Keratinocyte (primary cell): ENCODE measurements around the gene DRG2. TPM values are rescaled to one million over a fixed set of nuclear protein-coding genes. Genes with fewer than 3 reads are reported as not detected.

Source experiments
- DNase-seq: peaks from one replicate; pipeline ENCODE4 v3.0.0-alpha.2; 2011; ENCODE audit warnings: low read depth, missing footprints, low spot score
- FAIRE-seq: peaks from 2 replicates; lab custom pipeline; 2011; peaks lifted over from hg19 to GRCh38; lab: Jason Lieb, UNC
- H2AFZ ChIP-seq: 2 replicates; pipeline ENCODE4 v1.6.0; 2012; ENCODE audit warnings: low read length, control low read depth, inconsistent platforms; ENCODE audit not compliant: control insufficient read depth
- H3K27ac ChIP-seq: 2 replicates; pipeline ENCODE4 v1.5.1; 2011; ENCODE audit warnings: low read length; ENCODE audit not compliant: control insufficient read depth, insufficient read depth
- H3K27me3 ChIP-seq: 3 replicates; pipeline ENCODE4 v1.6.0; 2011; ENCODE audit warnings: low read length; ENCODE audit not compliant: control insufficient read depth, insufficient read depth; ENCODE audit errors: extremely low read depth
- H3K36me3 ChIP-seq, 2 experiments: 2 replicates in 1 of 2; 3 replicates in 1 of 2; pipeline ENCODE4 v1.5.1; 2011; ENCODE audit warnings: low read length in 2 of 2, mild to moderate bottlenecking in 1 of 2; ENCODE audit not compliant: control insufficient read depth in 2 of 2, insufficient read depth in 2 of 2; ENCODE audit errors: extremely low read depth in 1 of 2
- H3K4me1 ChIP-seq: 3 replicates; pipeline ENCODE4 v1.5.1; 2011; ENCODE audit warnings: low read length; ENCODE audit not compliant: control insufficient read depth, insufficient read depth; ENCODE audit errors: extremely low read depth
- H3K4me2 ChIP-seq: 3 replicates; pipeline ENCODE4 v1.6.0; 2011; ENCODE audit warnings: low read depth, low read length; ENCODE audit not compliant: control insufficient read depth, insufficient read depth; ENCODE audit errors: extremely low read depth
- H3K4me3 ChIP-seq, 3 experiments: fragments of 200-600 bp in 1 of 3; sonication (generic) in 1 of 3; 2 replicates in 2 of 3; 3 replicates in 1 of 3; pipeline ENCODE4 v1.5.1; 2011 to 2016; ENCODE audit warnings: low read length in 3 of 3, mild to moderate bottlenecking in 3 of 3, control low read depth in 2 of 3, inconsistent platforms in 1 of 3, low read depth in 1 of 3, mixed read lengths in 1 of 3, mixed run types in 1 of 3, moderate library complexity in 1 of 3; ENCODE audit not compliant: control insufficient read depth in 2 of 3, insufficient read depth in 2 of 3; ENCODE audit errors: extremely low read depth in 1 of 3
- H3K79me2 ChIP-seq: 2 replicates; pipeline ENCODE4 v1.6.0; 2012; ENCODE audit warnings: low read length; ENCODE audit not compliant: control insufficient read depth, insufficient read depth
- H3K9ac ChIP-seq: 3 replicates; pipeline ENCODE4 v1.6.0; 2011; ENCODE audit warnings: low read length; ENCODE audit not compliant: control insufficient read depth, insufficient read depth; ENCODE audit errors: extremely low read depth
- H3K9me1 ChIP-seq: 3 replicates; pipeline ENCODE4 v1.6.0; 2011; ENCODE audit warnings: low read length; ENCODE audit not compliant: control insufficient read depth, insufficient read depth; ENCODE audit errors: extremely low read depth
- H3K9me3 ChIP-seq: 2 replicates; pipeline ENCODE4 v1.5.1; 2012; ENCODE audit warnings: low read depth, low read length; ENCODE audit not compliant: control insufficient read depth
- H4K20me1 ChIP-seq: 3 replicates; pipeline ENCODE4 v1.6.0; 2011; ENCODE audit warnings: low read length; ENCODE audit not compliant: control insufficient read depth, insufficient read depth; ENCODE audit errors: extremely low read depth
- EZH2 ChIP-seq: IDR thresholded peaks from one replicate; pipeline ENCODE4 v1.6.1; 2012; ENCODE audit warnings: inconsistent platforms, mild to moderate bottlenecking, low read length, moderate library complexity
- dilution Hi-C: fragments of 300-500 bp; cut with MboI; formaldehyde crosslinking; loops from one replicate; pipeline ENCODE4 v1.7.0; 2020; ENCODE audit warnings: low sequenced_read_pairs; ENCODE audit not compliant: extremely low pct_ligation_motif_present
- polyA plus RNA-seq, 5 experiments: library from polyadenylated mRNA; depleted of rRNA in 3 of 5; stranded (reverse) in 3 of 5; stranded (forward) in 1 of 5; unstranded in 1 of 5; fragments of >200 nt; gene quantifications; 1 replicate in 1 of 5; 2 replicates in 3 of 5; 3 replicates in 1 of 5; pipeline versions ENCODE4 v1.2.1 to v1.2.3, GENCODE V29; 2011 to 2012; ENCODE audit warnings: missing spikeins in 2 of 5, low read depth in 1 of 5, low replicate concordance in 1 of 5
- TF ChIP-seq, protein P1 (sequence below), 3 experiments: IDR thresholded peaks in 1 of 3; conservative IDR thresholded peaks in 1 of 3; optimal IDR thresholded peaks in 1 of 3; 2 replicates in 2 of 3; 3 replicates in 1 of 3; pipeline versions ENCODE3 to v1.5.1; 2011; ENCODE audit warnings: low read length in 3 of 3, mild to moderate bottlenecking in 3 of 3, moderate library complexity in 2 of 3, control low read depth in 1 of 3, inconsistent platforms in 1 of 3; ENCODE audit not compliant: insufficient read depth in 2 of 3; ENCODE audit errors: extremely low read depth in 1 of 3

The DRG2 gene
- polyA plus RNA-seq, 1 donor (not counting 4 experiments of a cell fraction or from before 2014, with no cell fraction given) = 36.4 TPM

DNA sequence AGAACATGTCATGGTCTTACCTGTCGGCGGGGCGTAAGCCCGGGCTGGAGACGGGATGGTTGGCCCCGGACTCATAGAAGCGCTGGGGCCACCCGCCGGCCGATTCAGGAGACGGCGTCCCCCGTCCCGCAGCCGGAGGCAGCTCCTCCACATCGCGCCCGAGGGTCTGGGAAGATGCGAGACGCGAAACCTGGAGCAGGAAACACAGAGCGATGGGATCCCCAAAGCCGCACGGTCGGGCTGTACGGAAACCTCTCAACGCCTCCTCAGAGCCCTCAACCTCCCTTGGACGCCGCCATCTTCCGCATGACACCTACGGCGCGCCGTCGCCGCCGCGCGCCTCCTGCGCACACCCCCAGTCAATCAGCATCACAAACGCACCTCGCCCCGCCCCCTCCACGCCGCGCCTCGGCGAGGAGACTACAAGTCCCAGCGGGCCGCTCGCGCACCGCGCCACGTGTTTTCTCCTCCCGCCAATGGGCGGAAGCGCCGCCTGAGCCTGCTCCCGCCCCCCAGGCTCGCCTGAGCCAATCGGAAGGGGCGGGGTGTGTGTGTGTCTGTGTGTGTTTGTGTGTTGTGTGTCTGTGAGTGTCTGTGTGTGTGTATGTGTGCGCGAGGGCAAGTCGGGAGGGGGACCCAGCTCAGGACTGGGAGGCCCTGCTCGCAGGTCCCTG, 48.8 kb upstream of the DRG2 start, which contains the start of the genes ATPAF2 and GID4:
Gene ATPAF2, minus strand, starts transcription at position 308 of the 674 bp plus-strand sequence. Its CDS starts 155 bp downstream, at position 153.
Gene GID4, plus strand, starts transcription at position 548 of the 674 bp plus-strand sequence. Its CDS starts 57 bp downstream, at position 605.
- Histone ChIP-seq H3K4me2 (peak within 1 kb of the TSS; percentile 80), H3K27ac (peak within 1 kb of the TSS; percentile 83), H3K9me3 (no peaks in the 10 kb centered on the region), H4K20me1 (no peaks in the 10 kb centered on the region), H3K79me2 (peaks cover 77% of the 10 kb centered on the region), H3K36me3 (peaks cover 2 to 4% of the 10 kb centered on the region in 2 experiments), H3K4me3 (peak within 1 kb of the TSS; percentile 49 to 89 (median 86)), H3K9me1 (no peaks in the 10 kb centered on the region), H2AFZ (peak within 1 kb of the TSS; percentile 95), H3K27me3 (no peaks in the 10 kb centered on the region), H3K9ac (peak within 1 kb of the TSS; percentile 87), H3K4me1 (peaks cover 37% of the 10 kb centered on the region)
- dilution Hi-C loops = no loop called here
- DNase-seq (peak; percentile 96), FAIRE-seq (peak; percentile 36)
- TF ChIP-seq, protein P1, sequence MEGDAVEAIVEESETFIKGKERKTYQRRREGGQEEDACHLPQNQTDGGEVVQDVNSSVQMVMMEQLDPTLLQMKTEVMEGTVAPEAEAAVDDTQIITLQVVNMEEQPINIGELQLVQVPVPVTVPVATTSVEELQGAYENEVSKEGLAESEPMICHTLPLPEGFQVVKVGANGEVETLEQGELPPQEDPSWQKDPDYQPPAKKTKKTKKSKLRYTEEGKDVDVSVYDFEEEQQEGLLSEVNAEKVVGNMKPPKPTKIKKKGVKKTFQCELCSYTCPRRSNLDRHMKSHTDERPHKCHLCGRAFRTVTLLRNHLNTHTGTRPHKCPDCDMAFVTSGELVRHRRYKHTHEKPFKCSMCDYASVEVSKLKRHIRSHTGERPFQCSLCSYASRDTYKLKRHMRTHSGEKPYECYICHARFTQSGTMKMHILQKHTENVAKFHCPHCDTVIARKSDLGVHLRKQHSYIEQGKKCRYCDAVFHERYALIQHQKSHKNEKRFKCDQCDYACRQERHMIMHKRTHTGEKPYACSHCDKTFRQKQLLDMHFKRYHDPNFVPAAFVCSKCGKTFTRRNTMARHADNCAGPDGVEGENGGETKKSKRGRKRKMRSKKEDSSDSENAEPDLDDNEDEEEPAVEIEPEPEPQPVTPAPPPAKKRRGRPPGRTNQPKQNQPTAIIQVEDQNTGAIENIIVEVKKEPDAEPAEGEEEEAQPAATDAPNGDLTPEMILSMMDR (optimal IDR thresholded peaks at IDR 0.05 in 1 of 3, IDR thresholded peaks at IDR 0.05 in 1 of 3, conservative IDR thresholded peaks at IDR 0.05 in 1 of 3; ENCODE audit: extremely low read depth in 1 of 3, insufficient read depth in 2 of 3, low read length in 3 of 3) = peak in 1 of 3 experiments; percentile 10
- TF ChIP-seq EZH2 = no peak

DNA sequence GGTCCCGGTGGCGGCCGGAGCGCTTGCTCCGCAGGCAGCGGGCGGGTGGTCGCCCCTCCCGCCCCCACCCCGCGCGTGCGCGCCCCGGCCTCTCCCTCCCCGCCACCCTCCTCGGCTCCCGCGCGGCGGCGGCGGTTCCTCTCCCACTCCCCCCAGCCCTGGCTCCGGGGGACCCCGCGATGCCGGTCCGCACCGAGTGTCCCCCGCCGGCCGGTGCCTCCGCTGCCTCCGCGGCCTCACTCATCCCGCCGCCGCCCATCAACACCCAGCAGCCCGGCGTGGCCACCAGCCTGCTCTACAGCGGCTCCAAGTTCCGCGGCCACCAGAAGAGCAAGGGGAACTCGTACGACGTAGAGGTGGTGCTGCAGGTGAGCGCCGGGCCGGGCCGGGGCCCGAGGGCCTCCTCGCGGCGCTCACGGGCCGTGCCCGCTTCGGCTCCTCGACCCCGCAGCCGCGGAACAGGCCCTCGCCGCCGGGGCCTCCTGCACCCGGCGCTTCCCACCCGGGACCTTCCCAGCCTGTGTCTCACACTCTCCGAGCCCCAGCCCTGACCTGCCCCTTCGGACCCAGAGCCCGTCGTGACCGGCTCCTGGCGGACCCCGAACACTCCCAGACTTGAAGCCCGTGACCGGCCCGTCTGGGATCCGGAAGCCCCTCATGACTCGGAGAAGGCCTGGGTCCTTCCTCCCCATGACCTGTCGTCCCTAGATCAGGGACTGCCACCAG, 48.0 kb upstream of the DRG2 start:
- dilution Hi-C loops = no loop called here

More for the DNA sequence above, 48.0 kb upstream of the DRG2 start:
- Histone ChIP-seq H3K4me2 (peak overlapping the region; percentile 80), H3K9me3 (no peaks in the 10 kb centered on the region), H3K36me3 (peaks cover 7 to 10% of the 10 kb centered on the region in 2 experiments), H3K9ac (peak overlapping the region; percentile 87), H3K4me1 (peaks cover 37% of the 10 kb centered on the region), H3K27ac (peak overlapping the region; percentile 83), H3K79me2 (peaks cover 74% of the 10 kb centered on the region), H3K9me1 (no peaks in the 10 kb centered on the region), H4K20me1 (no peaks in the 10 kb centered on the region), H3K27me3 (no peaks in the 10 kb centered on the region), H2AFZ (peak overlapping the region; percentile 64), H3K4me3 (peak overlapping the region; percentile 49 to 89 (median 86))
- no peak for DNase-seq
- TF ChIP-seq, protein P1 (optimal IDR thresholded peaks at IDR 0.05 in 1 of 3, IDR thresholded peaks at IDR 0.05 in 1 of 3, conservative IDR thresholded peaks at IDR 0.05 in 1 of 3; ENCODE audit: extremely low read depth in 1 of 3, insufficient read depth in 2 of 3, low read length in 3 of 3) = no peak
- TF ChIP-seq EZH2 = no peak
- no peak for FAIRE-seq
